Measurements from ENCODE around the gene TRIM2.

The TRIM2 gene

GRCh38 chr4:153257151-153257620, 52.9 kb downstream of the TRIM2 start:
- DNase-seq, result peak; percentile 42

- DNase-seq, result no peak
Observed at GRCh38 chr4:153257991-153258390, 53.7 kb downstream of the TRIM2 start.

- no peak for DNase-seq
Observed at GRCh38 chr4:153258750-153259149, 54.5 kb downstream of the TRIM2 start.

- DNase-seq, result no peak
Observed at GRCh38 chr4:153259661-153260060, 55.4 kb downstream of the TRIM2 start.

- no peak for DNase-seq
Observed at GRCh38 chr4:153260132-153260531, 55.9 kb downstream of the TRIM2 start.

- no peak for DNase-seq
Observed at GRCh38 chr4:153260553-153261300, 56.5 kb downstream of the TRIM2 start.

GRCh38 chr4:153261461-153261860, 57.2 kb downstream of the TRIM2 start:
- no peak for DNase-seq

GRCh38 chr4:153261914-153262313, 57.7 kb downstream of the TRIM2 start:
- DNase-seq, result no peak

- no peak for DNase-seq
Observed at GRCh38 chr4:153265306-153266047, 61.2 kb downstream of the TRIM2 start.

- no peak for DNase-seq
Observed at GRCh38 chr4:153266988-153267387, 62.7 kb downstream of the TRIM2 start.

- no peak for DNase-seq
Observed at GRCh38 chr4:153267890-153268289, 63.6 kb downstream of the TRIM2 start.

- DNase-seq, result no peak
Observed at GRCh38 chr4:153268295-153268694, 64.1 kb downstream of the TRIM2 start.

GRCh38 chr4:153269218-153269990, 65.2 kb downstream of the TRIM2 start:
- no peak for DNase-seq

GRCh38 chr4:153270361-153270760, 66.1 kb downstream of the TRIM2 start:
- no peak for DNase-seq

- DNase-seq, result no peak
Observed at GRCh38 chr4:153271820-153272219, 67.6 kb downstream of the TRIM2 start.

- DNase-seq, result no peak
Observed at GRCh38 chr4:153273751-153274150, 69.5 kb downstream of the TRIM2 start.

- DNase-seq, result no peak
Observed at GRCh38 chr4:153274967-153275366, 70.7 kb downstream of the TRIM2 start.

GRCh38 chr4:153275380-153276276, 71.4 kb downstream of the TRIM2 start:
- DNase-seq, result no peak

- DNase-seq, result no peak
Observed at GRCh38 chr4:153276971-153277370, 72.7 kb downstream of the TRIM2 start.

- no peak for DNase-seq
Observed at GRCh38 chr4:153281476-153281875, 77.2 kb downstream of the TRIM2 start.

- DNase-seq, result no peak
Observed at GRCh38 chr4:153282023-153282422, 77.8 kb downstream of the TRIM2 start.

GRCh38 chr4:153283260-153283659, 79.0 kb downstream of the TRIM2 start:
- DNase-seq, result no peak

All from inflammatory macrophage treated with lipopolysaccharide for 4 hours (primary cell).